Stimulated activated CD8-positive, alpha-beta memory T cell treated with anti-CD3 and anti-CD28 coated beads, Interleukin-7, amount 100 ng/mL, for 1 hour (primary cell): ENCODE data around the gene ALDH18A1.

Experiments used
- DNase-seq, 2 donors: peaks; one replicate each; pipeline ENCODE4 v3.0.0-alpha.2; 2020; ENCODE audit warnings: low read depth in 2 of 2

ALDH18A1 gene

GRCh38 chr10:95556994-95557767 lies 99.3 kb downstream of the ALDH18A1 start:
- no peak for DNase-seq
